ENCODE results near the gene PPP4R2.
A peak's percentile ranks its signal among the peaks of the same experiment; 100 is the strongest.

The PPP4R2 gene

GRCh38 chr3:72990701-72991395 lies 5.8 kb upstream of the PPP4R2 start:
- H3K4me3 ChIP-seq (ENCODE audit: insufficient read depth, low read length, poor library complexity, severe bottlenecking), result no peak overlapping the region
- no peaks in the 10 kb centered on the region for H4K20me1 ChIP-seq (ENCODE audit: low read depth, low read length)
- no peaks in the 10 kb centered on the region for H3K9me2 ChIP-seq (replicated peaks; ENCODE audit: insufficient read depth, low read length)
- no peak overlapping the region for H3K9ac ChIP-seq (ENCODE audit: low read length)
- H3K27me3 ChIP-seq (ENCODE audit: low read length), result no peaks in the 10 kb centered on the region
- H3K79me2 ChIP-seq (ENCODE audit: insufficient read depth, low read length), result no peaks in the 10 kb centered on the region
- no peak overlapping the region for H3K4me2 ChIP-seq (ENCODE audit: low read depth, low read length, poor library complexity, severe bottlenecking)
- H3K27ac ChIP-seq (ENCODE audit: low read depth, low read length), result no peak overlapping the region
- no peaks in the 10 kb centered on the region for H3F3A ChIP-seq (ENCODE audit: insufficient read depth)
- TF ChIP-seq CTCF (IDR thresholded peaks at IDR 0.05; ENCODE audit: insufficient read depth, low read length, poor library complexity, severe bottlenecking) (no peak), EZH2phosphoT487 (conservative IDR thresholded peaks at IDR 0.05; ENCODE audit: low read length) (no peak)
- H3K9me3 ChIP-seq (ENCODE audit: insufficient read depth, low read length), result no peaks in the 10 kb centered on the region
- H2AFZ ChIP-seq (ENCODE audit: low read depth, low read length, severe bottlenecking), result no peak overlapping the region
- H3K36me3 ChIP-seq (ENCODE audit: low read length), result no peaks in the 10 kb centered on the region

- Histone ChIP-seq H3K36me3 (ENCODE audit: low read length) (no peaks in the 10 kb centered on the region), H3K27ac (ENCODE audit: low read depth, low read length) (no peak overlapping the region), H3K4me3 (ENCODE audit: insufficient read depth, low read length, poor library complexity, severe bottlenecking) (no peak overlapping the region), H2AFZ (ENCODE audit: low read depth, low read length, severe bottlenecking) (no peak overlapping the region), H3K27me3 (ENCODE audit: low read length) (no peaks in the 10 kb centered on the region), H3K4me2 (ENCODE audit: low read depth, low read length, poor library complexity, severe bottlenecking) (no peak overlapping the region), H3K9ac (ENCODE audit: low read length) (no peak overlapping the region), H4K20me1 (ENCODE audit: low read depth, low read length) (no peaks in the 10 kb centered on the region), H3K9me2 (replicated peaks; ENCODE audit: insufficient read depth, low read length) (no peaks in the 10 kb centered on the region), H3K79me2 (ENCODE audit: insufficient read depth, low read length) (no peaks in the 10 kb centered on the region), H3F3A (ENCODE audit: insufficient read depth) (no peaks in the 10 kb centered on the region), H3K9me3 (ENCODE audit: insufficient read depth, low read length) (no peaks in the 10 kb centered on the region)
- TF ChIP-seq CTCF (IDR thresholded peaks at IDR 0.05; ENCODE audit: insufficient read depth, low read length, poor library complexity, severe bottlenecking) (no peak), EZH2phosphoT487 (conservative IDR thresholded peaks at IDR 0.05; ENCODE audit: low read length) (no peak)
Observed at GRCh38 chr3:72991522-72991921, 5.1 kb upstream of the PPP4R2 start.

DNA sequence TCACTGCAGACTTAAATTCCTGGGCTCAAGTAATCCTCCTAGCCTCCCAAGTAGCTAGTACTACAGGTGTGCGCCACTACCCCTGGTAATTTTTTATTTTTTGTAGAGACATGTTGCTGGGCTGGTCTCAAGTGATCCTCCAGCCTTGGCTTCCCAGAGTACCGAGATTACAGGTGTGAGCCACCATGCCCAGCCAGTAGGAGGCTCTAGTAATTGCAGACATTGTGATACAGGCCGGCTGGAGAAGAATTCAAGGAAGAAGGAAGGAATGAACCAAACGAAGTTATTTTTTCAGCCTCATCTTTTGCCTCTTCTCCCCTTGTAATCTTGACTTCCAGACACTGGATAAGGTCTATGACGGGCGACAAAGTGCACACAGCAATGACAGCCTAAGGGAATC lies 3.2 kb upstream of the PPP4R2 start:
- Histone ChIP-seq H3K79me2 (ENCODE audit: insufficient read depth, low read length) (peaks cover 16% of the 10 kb centered on the region), H3K27ac (ENCODE audit: low read depth, low read length) (no peak overlapping the region), H3F3A (ENCODE audit: insufficient read depth) (peaks cover 11% of the 10 kb centered on the region; the same call in 1 of the 2 replicates), H3K4me3 (ENCODE audit: insufficient read depth, low read length, poor library complexity, severe bottlenecking) (no peak overlapping the region), H2AFZ (ENCODE audit: low read depth, low read length, severe bottlenecking) (no peak overlapping the region), H3K27me3 (ENCODE audit: low read length) (no peaks in the 10 kb centered on the region), H3K9me3 (ENCODE audit: insufficient read depth, low read length) (no peaks in the 10 kb centered on the region), H3K4me2 (ENCODE audit: low read depth, low read length, poor library complexity, severe bottlenecking) (no peak overlapping the region), H3K9ac (ENCODE audit: low read length) (no peak overlapping the region), H3K36me3 (ENCODE audit: low read length) (peaks cover 6% of the 10 kb centered on the region; the same call in 1 of the 2 replicates), H4K20me1 (ENCODE audit: low read depth, low read length) (peaks cover 6% of the 10 kb centered on the region), H3K9me2 (replicated peaks; ENCODE audit: insufficient read depth, low read length) (no peaks in the 10 kb centered on the region)
- no peak for TF ChIP-seq EZH2phosphoT487 (conservative IDR thresholded peaks at IDR 0.05; ENCODE audit: low read length)
- TF ChIP-seq CTCF (IDR thresholded peaks at IDR 0.05; ENCODE audit: insufficient read depth, low read length, poor library complexity, severe bottlenecking), result peak; percentile 15
